WTC11 (cell line): ENCODE measurements around the gene SEZ6.

ENCODE experiments used
- ATF2 ChIP-seq: sonication (generic); formaldehyde crosslinking; IDR thresholded peaks from 2 replicates; pipeline ENCODE4 v1.8.1; 2022; ENCODE audit warnings: low read depth, missing genetic modification reagents, borderline replicate concordance
- CBFB ChIP-seq: sonication (generic); formaldehyde crosslinking; IDR thresholded peaks from 2 replicates; pipeline ENCODE4 v1.8.1; 2022; ENCODE audit warnings: mild to moderate bottlenecking, low read depth, missing genetic modification reagents
- CTCF ChIP-seq: fragments of 200-600 bp; IDR thresholded peaks from 2 replicates; pipeline ENCODE4 v1.8.0; 2022; ENCODE audit warnings: antibody characterized with exemption
- ETV6 ChIP-seq: sonication (generic); formaldehyde crosslinking; IDR thresholded peaks from 2 replicates; pipeline ENCODE4 v1.8.1; 2022; ENCODE audit warnings: mild to moderate bottlenecking, missing genetic modification reagents

- TF ChIP-seq ETV6 (CRISPR knock-in tag) (no peak), CTCF (no peak), CBFB (CRISPR knock-in tag) (no peak), ATF2 (CRISPR knock-in tag) (no peak)
Measured at GRCh38 chr17:28926786-28927185, 79.0 kb downstream of the SEZ6 start.
